Activated T-helper 17 cell treated with anti-CD3 and anti-CD28 coated beads, Interleukin-2, amount 50 U/mL, for 72 hours (primary cell): ENCODE data around the gene SLC7A9. TPM values are rescaled to one million over a fixed set of nuclear protein-coding genes. Genes with fewer than 3 reads are reported as not detected.
"Not testable (repeated sequence)": the region's sequence is repeated elsewhere in the genome, so short reads cannot be mapped to it uniquely, and the experiment has no call there.

ENCODE experiments used
- ATAC-seq: fragments of 150-1000 bp; cut with Tn5 transposase; replicated peaks from 2 replicates; pipeline ENCODE4 v1.10.0; 2021; ENCODE audit warnings: mild to moderate bottlenecking, moderate library complexity
- H3K27ac Mint-ChIP-seq: one replicate; pipeline ENCODE4 v1.8.0; 2022; ENCODE audit warnings: mixed read lengths
- H3K27me3 Mint-ChIP-seq: one replicate; pipeline ENCODE4 v1.8.0; 2022; ENCODE audit warnings: mixed read lengths
- H3K36me3 Mint-ChIP-seq: one replicate; pipeline ENCODE4 v1.8.0; 2022; ENCODE audit warnings: low read depth, mild to moderate bottlenecking, mixed read lengths
- H3K4me1 Mint-ChIP-seq: one replicate; pipeline ENCODE4 v1.8.0; 2022; ENCODE audit warnings: mixed read lengths
- H3K4me3 Mint-ChIP-seq: one replicate; pipeline ENCODE4 v1.8.0; 2022; ENCODE audit warnings: mild to moderate bottlenecking, mixed read lengths
- H3K9me3 Mint-ChIP-seq: one replicate; pipeline ENCODE4 v1.8.0; 2022; ENCODE audit warnings: mixed read lengths
- total RNA-seq, 2 donors: library from RNA; stranded (reverse); gene quantifications; one replicate each; pipeline ENCODE4 v1.2.3, GENCODE V29; 2022

SLC7A9 gene
- total RNA-seq, 2 donors from 2014 or later, result 0.56 TPM; not detected in 1

- no peaks in the 10 kb centered on the region for H3K27me3 Mint-ChIP-seq
- H3K9me3 Mint-ChIP-seq, result no peaks in the 10 kb centered on the region
- H3K36me3 Mint-ChIP-seq, result no peaks in the 10 kb centered on the region
- peaks cover 3% of the 10 kb centered on the region for H3K4me1 Mint-ChIP-seq
- no peak for ATAC-seq
- no peak overlapping the region for H3K4me3 Mint-ChIP-seq
- H3K27ac Mint-ChIP-seq, result no peak overlapping the region
Measured at GRCh38 chr19:32789429-32789828, 80.1 kb downstream of the SLC7A9 start.

- not testable (repeated sequence) for H3K9me3 Mint-ChIP-seq, H3K27ac Mint-ChIP-seq, ATAC-seq, H3K36me3 Mint-ChIP-seq, H3K27me3 Mint-ChIP-seq, H3K4me1 Mint-ChIP-seq, H3K4me3 Mint-ChIP-seq
Measured at GRCh38 chr19:32787895-32788294, 81.7 kb downstream of the SLC7A9 start.

GRCh38 chr19:32787161-32787813 is 82.3 kb downstream of the SLC7A9 start:
- not testable (repeated sequence) for H3K4me3 Mint-ChIP-seq, H3K36me3 Mint-ChIP-seq, H3K9me3 Mint-ChIP-seq, H3K4me1 Mint-ChIP-seq, H3K27me3 Mint-ChIP-seq, ATAC-seq, H3K27ac Mint-ChIP-seq

GRCh38 chr19:32782089-32782488 is 87.5 kb downstream of the SLC7A9 start:
- H3K9me3 Mint-ChIP-seq, result peaks cover 10% of the 10 kb centered on the region
- not testable (repeated sequence) for H3K27me3 Mint-ChIP-seq, H3K36me3 Mint-ChIP-seq, H3K4me1 Mint-ChIP-seq, ATAC-seq, H3K27ac Mint-ChIP-seq, H3K4me3 Mint-ChIP-seq

- H3K27ac Mint-ChIP-seq, result no peak overlapping the region
- peaks cover 4% of the 10 kb centered on the region for H3K27me3 Mint-ChIP-seq
- H3K4me1 Mint-ChIP-seq, result no peaks in the 10 kb centered on the region
- no peaks in the 10 kb centered on the region for H3K36me3 Mint-ChIP-seq
- ATAC-seq, result no peak
- no peak overlapping the region for H3K4me3 Mint-ChIP-seq
- H3K9me3 Mint-ChIP-seq, result peaks cover 10% of the 10 kb centered on the region
Measured at GRCh38 chr19:32781280-32781679, 88.3 kb downstream of the SLC7A9 start.

Other genes starting within 250 kb of the SLC7A9 start
- 10 to 100 TPM; 31.7 to 40.0 TPM for gene ANKRD27, start 194.6 kb downstream of the SLC7A9 start, total RNA-seq
- gene RGS9BP, start 193.9 kb downstream of the SLC7A9 start, total RNA-seq, result under 1 TPM; 0.48 to 0.93 TPM
- gene NUDT19, start 177.9 kb downstream of the SLC7A9 start, total RNA-seq, result 10 to 100 TPM; 14.6 to 21.4 TPM
- gene TDRD12, start 150.0 kb downstream of the SLC7A9 start, total RNA-seq, result 1 to 10 TPM in 1 of 2 donors, under 1 TPM in 1; 0.11 to 4.4 TPM
- 10 to 100 TPM; 16.6 to 21.4 TPM for gene CEP89, start 102.2 kb upstream of the SLC7A9 start, total RNA-seq
- 1 to 10 TPM; 8.2 to 9.6 TPM for gene FAAP24, start 102.5 kb upstream of the SLC7A9 start, total RNA-seq
- gene RHPN2, start 195.1 kb upstream of the SLC7A9 start, total RNA-seq, result 1 to 10 TPM; 2.3 TPM
- gene GPATCH1, start 211.4 kb upstream of the SLC7A9 start, total RNA-seq, result 10 to 100 TPM; 10.4 to 10.7 TPM